GM23248 (cell line): ENCODE measurements around the gene S100A12. TPM values are rescaled to one million over a fixed set of nuclear protein-coding genes. Genes with fewer than 3 reads are reported as not detected.

Experiments used
- DNase-seq: peaks from one replicate; pipeline ENCODE4 v3.0.0-alpha.2; 2015
- H2AFZ ChIP-seq: fragments of 200-600 bp; sonication (generic); 2 replicates; pipeline ENCODE4 v1.6.1; 2016; ENCODE audit warnings: antibody characterized with exemption
- H3F3A ChIP-seq: fragments of 200-600 bp; sonication (generic); 2 replicates; pipeline ENCODE4 v1.6.1; 2016; ENCODE audit warnings: mild to moderate bottlenecking, antibody characterized with exemption, mixed run types; ENCODE audit not compliant: insufficient read depth
- H3K27ac ChIP-seq: fragments of 200-600 bp; sonication (generic); 2 replicates; pipeline ENCODE4 v1.5.1; 2016; ENCODE audit warnings: mild to moderate bottlenecking
- H3K27me3 ChIP-seq: fragments of 200-600 bp; sonication (generic); replicated peaks from 2 replicates; pipeline ENCODE4 v1.6.1; 2016; ENCODE audit warnings: mild to moderate bottlenecking; ENCODE audit not compliant: insufficient read depth
- H3K36me3 ChIP-seq: fragments of 200-600 bp; sonication (generic); 2 replicates; pipeline ENCODE4 v1.6.1; 2016; ENCODE audit warnings: low read depth, mild to moderate bottlenecking
- H3K4me1 ChIP-seq: fragments of 200-600 bp; sonication (generic); 2 replicates; pipeline ENCODE4 v1.6.1; 2016; ENCODE audit warnings: mild to moderate bottlenecking; ENCODE audit not compliant: insufficient read depth
- H3K4me2 ChIP-seq: fragments of 200-600 bp; sonication (generic); one replicate; pipeline ENCODE4 v1.6.1; 2016; ENCODE audit warnings: mild to moderate bottlenecking; ENCODE audit not compliant: unreplicated experiment
- H3K4me3 ChIP-seq: fragments of 200-600 bp; sonication (generic); 2 replicates; pipeline ENCODE4 v1.5.1; 2016; ENCODE audit warnings: mild to moderate bottlenecking
- H3K79me2 ChIP-seq: fragments of 200-600 bp; sonication (generic); 2 replicates; pipeline ENCODE4 v1.6.1; 2016; ENCODE audit warnings: mild to moderate bottlenecking; ENCODE audit not compliant: insufficient read depth
- H3K9ac ChIP-seq: fragments of 200-600 bp; sonication (generic); 2 replicates; pipeline ENCODE4 v1.6.1; 2016; ENCODE audit warnings: mild to moderate bottlenecking
- H3K9me2 ChIP-seq: fragments of 200-600 bp; sonication (generic); 2 replicates; pipeline ENCODE4 v1.6.1; 2016; ENCODE audit warnings: mixed run types, mild to moderate bottlenecking, moderate library complexity; ENCODE audit not compliant: insufficient read depth
- H3K9me3 ChIP-seq: fragments of 200-600 bp; sonication (generic); one replicate; pipeline ENCODE4 v1.6.1; 2017; ENCODE audit warnings: low read depth
- H4K20me1 ChIP-seq: fragments of 200-600 bp; sonication (generic); 2 replicates; pipeline ENCODE4 v1.6.0; 2016; ENCODE audit not compliant: insufficient read depth
- EZH2 ChIP-seq: fragments of 200-600 bp; sonication (generic); IDR thresholded peaks from 2 replicates; pipeline ENCODE4 v1.6.1; 2018; ENCODE audit warnings: antibody characterized with exemption, mild to moderate bottlenecking; ENCODE audit not compliant: insufficient read depth, poor library complexity, severe bottlenecking
- EZH2phosphoT487 ChIP-seq: fragments of 200-600 bp; sonication (generic); IDR thresholded peaks from 2 replicates; pipeline ENCODE4 v1.6.1; 2018; ENCODE audit warnings: antibody characterized with exemption, moderate library complexity, mild to moderate bottlenecking, low read depth; ENCODE audit not compliant: insufficient read depth
- WGBS, 2 experiments: methylation state at CpG; one replicate each; pipeline ENCODE4 v1.1.6; 2015 to 2017; ENCODE audit warnings: low lambda C conversion rate in 2 of 2, low coverage in 1 of 2; ENCODE audit errors: missing lambda C conversion rate in 2 of 2; 5-methylcytosine and 5-hydroxymethylcytosine counted together
- in situ Hi-C: fragments of 300-500 bp; cut with MboI; formaldehyde crosslinking; loops from 2 replicates; pipeline ENCODE4 v1.15.0; 2020
- polyA plus RNA-seq: library from polyadenylated mRNA; unstranded; fragments of >200 nt; fragmentation: Nextera tagmentation; extraction: Ambion mirVana; gene quantifications from 2 replicates; pipeline ENCODE4 v1.2.1, GENCODE V29; 2016
- total RNA-seq: library from RNA; depleted of rRNA; stranded (reverse); fragments of >200 nt; shearing (Covaris generic); gene quantifications from 2 replicates; pipeline ENCODE4 v1.2.3, GENCODE V29; 2014

The S100A12 gene
- total and polyA plus RNA-seq, 2 experiments from 2014 or later: not detected

DNA sequence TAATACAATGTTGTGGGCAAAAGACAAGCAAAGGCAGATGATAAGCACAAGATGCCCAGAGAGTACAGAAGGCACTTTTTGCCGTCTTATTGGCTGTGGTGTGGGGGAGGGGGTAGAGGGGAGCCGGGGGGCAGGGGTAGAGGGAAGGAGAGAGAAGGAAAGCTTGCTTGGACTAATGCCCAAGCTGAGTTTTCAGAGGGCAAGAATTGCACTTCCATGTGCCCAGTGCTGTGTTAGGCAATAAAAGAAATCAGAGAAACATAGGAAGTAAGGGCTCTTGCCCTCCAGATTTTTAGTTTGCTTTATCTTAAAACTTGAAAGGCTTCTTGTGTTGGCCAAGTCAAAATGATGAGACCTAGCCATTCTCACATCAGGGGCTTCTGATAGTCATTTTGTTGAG is 8.3 kb downstream of the S100A12 start:
- peaks cover 29% of the 10 kb centered on the region for H3K27me3 ChIP-seq
- TF ChIP-seq EZH2 (no peak), EZH2phosphoT487 (no peak)
- H3K27ac ChIP-seq: no peak overlapping the region
- H3K4me2 ChIP-seq: no peak overlapping the region
- in situ Hi-C loops: loop anchor here (10.0 to 25.0 kb wide), 2 partner anchors 118 to 370 kb away; partner anchors contain the start of gene INTS3
- no peaks in the 10 kb centered on the region for H3K9me3 ChIP-seq
- WGBS, 2 experiments: 27 to 33% methylated on average over 2 of the region's 2 CpGs
- H3K79me2 ChIP-seq: no peaks in the 10 kb centered on the region
- no peak for DNase-seq
- H2AFZ ChIP-seq: no peak overlapping the region
- no peak overlapping the region for H3K9ac ChIP-seq
- H3K9me2 ChIP-seq: no peaks in the 10 kb centered on the region
- no peaks in the 10 kb centered on the region for H3K4me1 ChIP-seq
- no peaks in the 10 kb centered on the region for H3K36me3 ChIP-seq
- no peak overlapping the region for H3K4me3 ChIP-seq
- H3F3A ChIP-seq: no peaks in the 10 kb centered on the region
- H4K20me1 ChIP-seq: no peaks in the 10 kb centered on the region

DNA sequence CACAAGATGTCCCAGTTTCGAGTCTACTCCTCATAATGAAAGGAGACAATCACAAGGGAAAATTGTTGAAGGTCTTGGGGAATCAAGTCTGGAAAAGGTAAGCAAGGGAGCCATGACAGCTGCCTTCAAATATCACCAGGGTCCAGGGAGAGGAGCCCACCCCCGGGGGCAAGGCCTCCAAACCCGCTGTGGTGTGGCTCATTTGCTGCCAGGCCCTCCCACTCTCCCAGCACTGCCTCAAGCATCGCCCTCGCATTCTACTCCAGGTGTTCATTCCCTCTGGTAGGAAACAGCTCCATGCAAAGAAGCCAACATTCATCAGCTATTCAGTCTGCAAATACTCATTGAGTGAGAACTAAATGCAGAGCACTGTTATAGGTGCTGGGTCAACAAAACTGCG is 9.2 kb downstream of the S100A12 start:
- Histone ChIP-seq H3K27ac (no peak overlapping the region), H3K4me1 (no peaks in the 10 kb centered on the region)
- WGBS, 2 experiments: 42% methylated on average over 6 of the region's 6 CpGs

DNA sequence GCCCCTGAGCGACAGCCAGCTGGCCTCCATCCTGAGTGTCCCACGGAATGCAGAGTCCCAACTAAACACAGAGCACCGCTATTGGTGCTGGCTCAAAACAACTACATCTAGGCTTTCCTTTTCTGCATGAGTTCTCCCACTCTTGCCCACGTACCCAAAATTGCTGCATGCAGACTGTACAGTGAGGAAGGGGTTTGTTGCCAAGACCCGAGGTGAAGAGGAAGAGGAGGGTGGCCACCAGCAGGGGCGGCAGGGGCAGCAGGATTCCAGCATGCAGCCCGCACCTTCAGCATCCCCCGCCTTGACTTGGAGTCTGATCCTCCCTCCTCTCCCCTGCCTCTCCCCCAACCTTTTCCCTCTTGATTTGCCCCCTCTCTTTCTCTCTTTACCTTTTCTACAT is 9.7 kb downstream of the S100A12 start:
- Histone ChIP-seq H3K4me3 (no peak overlapping the region), H3K9me3 (no peaks in the 10 kb centered on the region), H3K9ac (no peak overlapping the region), H3F3A (no peaks in the 10 kb centered on the region), H3K4me2 (no peak overlapping the region), H4K20me1 (no peaks in the 10 kb centered on the region), H3K9me2 (no peaks in the 10 kb centered on the region), H3K27me3 (peaks cover 29% of the 10 kb centered on the region), H3K27ac (no peak overlapping the region), H3K4me1 (no peaks in the 10 kb centered on the region), H3K36me3 (no peaks in the 10 kb centered on the region), H3K79me2 (no peaks in the 10 kb centered on the region), H2AFZ (no peak overlapping the region)
- DNase-seq: no peak
- in situ Hi-C loops: loop anchor here (10.0 to 25.0 kb wide), 2 partner anchors 119 to 372 kb away; partner anchors contain the start of gene INTS3
- TF ChIP-seq EZH2phosphoT487 (no peak), EZH2 (no peak)
- WGBS, 2 experiments: 61 to 68% methylated on average over 8 of the region's 8 CpGs

More for the DNA sequence above, 9.2 kb downstream of the S100A12 start:
- H2AFZ ChIP-seq: no peak overlapping the region
- H3K9ac ChIP-seq: no peak overlapping the region
- H4K20me1 ChIP-seq: no peaks in the 10 kb centered on the region
- H3K79me2 ChIP-seq: no peaks in the 10 kb centered on the region
- no peaks in the 10 kb centered on the region for H3K9me3 ChIP-seq
- no peak for DNase-seq
- no peaks in the 10 kb centered on the region for H3F3A ChIP-seq
- TF ChIP-seq EZH2: no peak
- no peak for TF ChIP-seq EZH2phosphoT487
- H3K4me3 ChIP-seq: no peak overlapping the region
- no peaks in the 10 kb centered on the region for H3K36me3 ChIP-seq
- no peaks in the 10 kb centered on the region for H3K9me2 ChIP-seq
- peaks cover 29% of the 10 kb centered on the region for H3K27me3 ChIP-seq
- H3K4me2 ChIP-seq: no peak overlapping the region
- in situ Hi-C loops: loop anchor here (10.0 to 25.0 kb wide), 2 partner anchors 119 to 371 kb away; partner anchors contain the start of gene INTS3

DNA sequence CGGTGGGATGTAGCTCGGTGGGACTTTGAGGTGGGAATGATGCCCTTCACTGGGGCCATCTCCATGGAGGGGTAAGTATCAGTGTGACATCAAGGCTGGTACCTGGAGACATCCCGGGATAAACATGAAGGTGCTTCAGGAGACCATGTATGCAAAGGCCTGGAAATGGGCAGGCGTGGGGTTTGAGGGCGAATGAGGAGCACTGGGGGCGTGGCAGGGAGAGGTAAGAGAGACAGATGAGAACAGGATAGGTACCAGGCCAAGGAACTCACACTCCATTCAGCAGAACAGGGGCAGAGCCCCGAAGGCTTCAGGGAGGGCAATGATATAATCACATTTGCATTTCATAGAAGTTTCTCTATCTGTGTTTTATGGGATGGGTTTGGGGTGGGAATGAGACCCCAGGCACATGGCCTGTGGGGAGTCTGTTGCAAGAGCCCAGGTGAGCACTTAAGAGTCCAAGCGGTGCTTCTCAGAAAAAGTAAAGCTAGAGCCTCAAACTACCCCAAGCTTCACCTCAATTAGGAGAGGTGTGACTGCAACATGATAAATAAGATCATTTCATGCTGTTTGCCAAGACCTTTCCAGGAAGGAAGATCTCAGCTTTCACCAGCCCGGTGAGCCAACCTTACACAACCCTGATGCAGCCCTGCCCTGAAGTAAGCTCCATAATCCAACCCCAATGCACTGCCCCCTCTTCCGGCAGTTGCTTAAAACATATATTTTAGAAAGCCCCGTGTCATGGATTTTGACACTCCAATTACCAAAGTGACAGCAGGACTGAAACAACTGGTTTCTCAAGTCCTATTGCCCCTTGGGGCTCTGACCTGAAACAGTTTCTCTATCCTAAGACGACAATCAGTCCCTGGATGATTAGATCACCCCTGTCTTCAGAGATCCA is 10.4 kb downstream of the S100A12 start:
- WGBS, 2 experiments: 45 to 51% methylated on average over 12 of the region's 12 CpGs
- peaks cover 25% of the 10 kb centered on the region for H3K27me3 ChIP-seq
- H3F3A ChIP-seq: no peaks in the 10 kb centered on the region
- TF ChIP-seq EZH2phosphoT487: no peak
- no peak for TF ChIP-seq EZH2
- no peak overlapping the region for H3K4me2 ChIP-seq
- H2AFZ ChIP-seq: no peak overlapping the region
- no peaks in the 10 kb centered on the region for H4K20me1 ChIP-seq
- H3K9ac ChIP-seq: no peak overlapping the region
- no peak for DNase-seq
- H3K79me2 ChIP-seq: no peaks in the 10 kb centered on the region
- H3K9me3 ChIP-seq: no peaks in the 10 kb centered on the region
- no peaks in the 10 kb centered on the region for H3K36me3 ChIP-seq
- H3K4me3 ChIP-seq: no peak overlapping the region
- in situ Hi-C loops: loop anchor here (10.0 to 25.0 kb wide), 2 partner anchors 120 to 372 kb away; partner anchors contain the start of gene INTS3
- no peak overlapping the region for H3K27ac ChIP-seq
- no peaks in the 10 kb centered on the region for H3K9me2 ChIP-seq
- H3K4me1 ChIP-seq: no peaks in the 10 kb centered on the region
